ENCODE data around the gene ABCA6. TPM values are rescaled to one million over a fixed set of nuclear protein-coding genes. Genes with fewer than 3 reads are reported as not detected.

Gene ABCA6
- total and polyA plus RNA-seq, 9 of the 15 experiments (the other 6 are each of a cell fraction or from before 2014, with no cell fraction given), result 0.06 to 0.73 (median 0.15) TPM

DNA sequence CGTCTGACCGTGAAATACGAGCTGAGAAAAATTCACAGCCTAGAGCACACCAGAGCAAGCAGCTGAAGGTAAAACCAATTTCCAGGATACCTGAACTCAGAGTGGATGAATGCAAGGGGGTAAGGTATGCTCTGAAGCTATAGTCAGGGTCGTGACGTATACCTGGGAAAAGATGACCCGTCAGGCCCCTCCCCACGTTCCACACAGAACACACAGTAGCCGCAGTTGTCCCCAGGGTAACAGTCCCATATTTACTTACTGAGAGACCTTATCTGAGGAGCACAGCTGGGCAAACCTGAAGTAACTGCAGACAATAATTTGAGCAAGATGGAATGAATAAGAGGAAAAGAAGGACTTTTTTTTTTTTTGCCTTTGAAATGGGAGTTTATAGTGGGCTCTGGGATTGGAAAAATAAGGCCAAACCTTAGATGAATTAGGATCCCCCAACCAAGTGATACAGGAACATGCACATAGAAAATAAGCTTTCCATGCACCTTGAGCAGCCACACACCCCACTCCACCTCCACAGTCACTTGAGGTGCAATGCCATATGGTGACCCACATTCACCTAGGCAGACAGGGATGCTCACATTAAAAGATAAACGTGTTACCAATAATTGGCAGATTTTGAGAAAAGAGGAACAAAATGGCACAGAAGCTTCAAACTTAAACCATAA, 38.0 kb downstream of the ABCA6 start (continued):
- TF ChIP-seq, protein P1, sequence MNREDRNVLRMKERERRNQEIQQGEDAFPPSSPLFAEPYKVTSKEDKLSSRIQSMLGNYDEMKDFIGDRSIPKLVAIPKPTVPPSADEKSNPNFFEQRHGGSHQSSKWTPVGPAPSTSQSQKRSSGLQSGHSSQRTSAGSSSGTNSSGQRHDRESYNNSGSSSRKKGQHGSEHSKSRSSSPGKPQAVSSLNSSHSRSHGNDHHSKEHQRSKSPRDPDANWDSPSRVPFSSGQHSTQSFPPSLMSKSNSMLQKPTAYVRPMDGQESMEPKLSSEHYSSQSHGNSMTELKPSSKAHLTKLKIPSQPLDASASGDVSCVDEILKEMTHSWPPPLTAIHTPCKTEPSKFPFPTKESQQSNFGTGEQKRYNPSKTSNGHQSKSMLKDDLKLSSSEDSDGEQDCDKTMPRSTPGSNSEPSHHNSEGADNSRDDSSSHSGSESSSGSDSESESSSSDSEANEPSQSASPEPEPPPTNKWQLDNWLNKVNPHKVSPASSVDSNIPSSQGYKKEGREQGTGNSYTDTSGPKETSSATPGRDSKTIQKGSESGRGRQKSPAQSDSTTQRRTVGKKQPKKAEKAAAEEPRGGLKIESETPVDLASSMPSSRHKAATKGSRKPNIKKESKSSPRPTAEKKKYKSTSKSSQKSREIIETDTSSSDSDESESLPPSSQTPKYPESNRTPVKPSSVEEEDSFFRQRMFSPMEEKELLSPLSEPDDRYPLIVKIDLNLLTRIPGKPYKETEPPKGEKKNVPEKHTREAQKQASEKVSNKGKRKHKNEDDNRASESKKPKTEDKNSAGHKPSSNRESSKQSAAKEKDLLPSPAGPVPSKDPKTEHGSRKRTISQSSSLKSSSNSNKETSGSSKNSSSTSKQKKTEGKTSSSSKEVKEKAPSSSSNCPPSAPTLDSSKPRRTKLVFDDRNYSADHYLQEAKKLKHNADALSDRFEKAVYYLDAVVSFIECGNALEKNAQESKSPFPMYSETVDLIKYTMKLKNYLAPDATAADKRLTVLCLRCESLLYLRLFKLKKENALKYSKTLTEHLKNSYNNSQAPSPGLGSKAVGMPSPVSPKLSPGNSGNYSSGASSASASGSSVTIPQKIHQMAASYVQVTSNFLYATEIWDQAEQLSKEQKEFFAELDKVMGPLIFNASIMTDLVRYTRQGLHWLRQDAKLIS (CRISPR knock-in tag; IDR thresholded peaks at IDR 0.05), result no peak
- TF ChIP-seq ZC3H11A (IDR thresholded peaks at IDR 0.05; ENCODE audit: low read depth, low read length) (no peak), YY1 (IDR thresholded peaks at IDR 0.05; ENCODE audit: borderline replicate concordance in 1 of 3, control insufficient read depth in 1 of 3, extremely low read depth in 1 of 3, insufficient read depth in 3 of 3, insufficient read length in 1 of 3, insufficient replicate concordance in 2 of 3, low read depth in 1 of 3, low read length in 2 of 3) (peak in 1 of 3 experiments; percentile 6), CBX3 (IDR thresholded peaks at IDR 0.05; ENCODE audit: borderline replicate concordance in 1 of 2, low read length in 2 of 2) (0 out of 3 replicates have a peak, but pooled peaks of 1 of the 2 experiments have one; percentile 47), ZNF324 (CRISPR knock-in tag; IDR thresholded peaks at IDR 0.05) (no peak), TCF3 (CRISPR knock-in tag; IDR thresholded peaks at IDR 0.05) (peak; percentile 93), MECOM (CRISPR knock-in tag; IDR thresholded peaks at IDR 0.05) (no peak), RB1 (IDR thresholded peaks at IDR 0.05; ENCODE audit: low read depth) (no peak), ILK (tag; IDR thresholded peaks at IDR 0.05; ENCODE audit: borderline replicate concordance, low read depth) (no peak), PHF8 (IDR thresholded peaks at IDR 0.05; ENCODE audit: borderline replicate concordance, low read length) (no peak; the same call in 1 of the 2 replicates), ZNF75A (CRISPR knock-in tag; IDR thresholded peaks at IDR 0.05) (no peak), MTA1 (IDR thresholded peaks at IDR 0.05; ENCODE audit: borderline replicate concordance) (no peak), ARID1B (IDR thresholded peaks at IDR 0.05) (peak; percentile 95), ZNF274 (IDR thresholded peaks at IDR 0.05; ENCODE audit: borderline replicate concordance, low read depth, low read length) (no peak), PYGO2 (tag; IDR thresholded peaks at IDR 0.05) (peak; percentile 66; the same call in 1 of the 2 replicates), SIRT6 (IDR thresholded peaks at IDR 0.05; ENCODE audit: low read depth, low read length) (no peak), ZNF253 (CRISPR knock-in tag; conservative IDR thresholded peaks at IDR 0.05) (no peak)
- TF ChIP-seq, protein P2, sequence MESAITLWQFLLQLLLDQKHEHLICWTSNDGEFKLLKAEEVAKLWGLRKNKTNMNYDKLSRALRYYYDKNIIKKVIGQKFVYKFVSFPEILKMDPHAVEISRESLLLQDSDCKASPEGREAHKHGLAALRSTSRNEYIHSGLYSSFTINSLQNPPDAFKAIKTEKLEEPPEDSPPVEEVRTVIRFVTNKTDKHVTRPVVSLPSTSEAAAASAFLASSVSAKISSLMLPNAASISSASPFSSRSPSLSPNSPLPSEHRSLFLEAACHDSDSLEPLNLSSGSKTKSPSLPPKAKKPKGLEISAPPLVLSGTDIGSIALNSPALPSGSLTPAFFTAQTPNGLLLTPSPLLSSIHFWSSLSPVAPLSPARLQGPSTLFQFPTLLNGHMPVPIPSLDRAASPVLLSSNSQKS (CRISPR knock-in tag; IDR thresholded peaks at IDR 0.05), result no peak
- TF ChIP-seq, protein P3, sequence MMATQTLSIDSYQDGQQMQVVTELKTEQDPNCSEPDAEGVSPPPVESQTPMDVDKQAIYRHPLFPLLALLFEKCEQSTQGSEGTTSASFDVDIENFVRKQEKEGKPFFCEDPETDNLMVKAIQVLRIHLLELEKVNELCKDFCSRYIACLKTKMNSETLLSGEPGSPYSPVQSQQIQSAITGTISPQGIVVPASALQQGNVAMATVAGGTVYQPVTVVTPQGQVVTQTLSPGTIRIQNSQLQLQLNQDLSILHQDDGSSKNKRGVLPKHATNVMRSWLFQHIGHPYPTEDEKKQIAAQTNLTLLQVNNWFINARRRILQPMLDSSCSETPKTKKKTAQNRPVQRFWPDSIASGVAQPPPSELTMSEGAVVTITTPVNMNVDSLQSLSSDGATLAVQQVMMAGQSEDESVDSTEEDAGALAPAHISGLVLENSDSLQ (IDR thresholded peaks at IDR 0.05), result peak; percentile 60

Data from K562 (cell line).